Measurements from ENCODE around the gene RENBP. TPM values are rescaled to one million over a fixed set of nuclear protein-coding genes. Genes with fewer than 3 reads are reported as not detected.

RENBP gene
- total RNA-seq, 1 experiment from 2014 or later: 15.5 TPM

GRCh38 chrX:153944800-153945150 is 332 bp upstream of the RENBP start:
- in situ Hi-C loops (cut with HindIII; ENCODE audit: low pct_unique_long_range_greater_than_20kb, low sequenced_read_pairs): no loop called here
- no peak for DNase-seq (ENCODE audit: low read depth)

GRCh38 chrX:153941336-153942252 is 2.8 kb downstream of the RENBP start:
- in situ Hi-C loops (cut with HindIII; ENCODE audit: low pct_unique_long_range_greater_than_20kb, low sequenced_read_pairs): no loop called here
- no peak for DNase-seq (ENCODE audit: low read depth)

GRCh38 chrX:153939573-153939972 is 4.9 kb downstream of the RENBP start:
- in situ Hi-C loops (cut with HindIII; ENCODE audit: low pct_unique_long_range_greater_than_20kb, low sequenced_read_pairs): no loop called here
- DNase-seq (ENCODE audit: low read depth): no peak

GRCh38 chrX:153938226-153938786 is 6.1 kb downstream of the RENBP start:
- in situ Hi-C loops (cut with HindIII; ENCODE audit: low pct_unique_long_range_greater_than_20kb, low sequenced_read_pairs): no loop called here
- no peak for DNase-seq (ENCODE audit: low read depth)

GRCh38 chrX:153937056-153937455 is 7.4 kb downstream of the RENBP start:
- in situ Hi-C loops (cut with HindIII; ENCODE audit: low pct_unique_long_range_greater_than_20kb, low sequenced_read_pairs): no loop called here

GRCh38 chrX:153935326-153935851 is 9.1 kb downstream of the RENBP start:
- no peak for DNase-seq (ENCODE audit: low read depth)
- in situ Hi-C loops (cut with HindIII; ENCODE audit: low pct_unique_long_range_greater_than_20kb, low sequenced_read_pairs): no loop called here

More at GRCh38 chrX:153937056-153937455, 7.4 kb downstream of the RENBP start:
- DNase-seq (ENCODE audit: low read depth): no peak

DNA sequence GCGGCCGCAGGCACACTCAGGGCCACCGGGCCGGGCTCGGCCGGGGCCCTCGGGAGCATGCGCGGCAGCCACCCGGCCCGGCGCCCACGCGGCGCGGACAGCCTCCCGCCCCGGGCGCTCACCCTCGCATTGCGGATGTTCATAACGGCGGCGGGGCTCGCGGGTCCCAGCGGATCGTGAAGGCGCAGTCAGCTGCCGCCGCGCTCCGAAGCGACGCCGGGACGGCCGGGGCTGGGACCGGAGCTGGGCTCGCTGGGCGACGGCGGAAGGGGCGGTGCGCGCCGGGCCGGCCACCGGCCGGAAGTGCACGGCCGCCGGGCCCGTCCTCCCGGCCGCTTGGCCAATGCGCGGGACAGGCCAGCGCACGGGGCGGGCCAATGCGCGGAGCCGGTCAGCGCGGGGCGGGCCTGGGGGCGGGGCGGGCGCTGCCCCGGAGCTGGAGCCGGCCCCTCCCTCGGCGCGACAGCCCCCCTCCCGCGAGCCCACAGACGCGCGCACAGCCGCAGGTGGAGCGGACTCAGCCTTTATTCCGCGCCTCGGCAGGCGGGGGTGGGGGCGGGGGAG is 9.6 kb downstream of the RENBP start, which contains the start of gene NAA10:
Gene NAA10 (minus strand): TSS at position 276 of the 564 bp plus-strand sequence. CDS start 133 bp downstream, at position 143.
- in situ Hi-C loops (cut with HindIII; ENCODE audit: low pct_unique_long_range_greater_than_20kb, low sequenced_read_pairs): no loop called here
- DNase-seq (ENCODE audit: low read depth): peak; percentile 59

DNA sequence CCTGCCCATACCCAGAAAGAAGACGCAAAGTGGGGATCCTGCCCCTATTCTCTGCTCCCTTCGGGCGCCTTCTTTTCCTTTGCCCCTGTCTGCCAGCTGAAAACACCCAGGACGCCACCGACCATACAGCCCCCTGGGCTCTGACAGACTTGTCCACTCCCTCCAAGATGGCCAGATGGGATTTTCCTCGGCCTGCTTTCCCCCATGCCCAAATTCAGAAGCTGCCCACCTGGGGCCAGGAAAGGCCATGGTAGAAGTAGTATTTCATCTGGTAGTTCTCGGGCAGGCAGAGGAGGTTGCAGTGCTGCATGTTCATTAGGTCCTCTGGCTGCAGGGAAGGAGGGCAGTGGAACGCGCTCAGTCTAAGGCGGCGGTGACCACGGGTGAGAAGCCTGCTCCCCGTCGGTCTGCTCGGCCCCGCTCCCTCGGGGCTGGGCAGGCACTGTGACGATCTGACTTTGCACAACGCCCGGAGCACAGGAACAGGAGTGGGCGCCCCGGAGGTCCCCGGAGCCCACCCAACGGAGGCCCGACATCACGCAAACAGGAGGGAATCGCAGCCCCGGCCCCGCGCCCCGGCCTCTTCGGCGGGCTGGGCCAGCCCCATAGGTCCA is 10.2 kb downstream of the RENBP start:
- in situ Hi-C loops (cut with HindIII; ENCODE audit: low pct_unique_long_range_greater_than_20kb, low sequenced_read_pairs): no loop called here
- no peak for DNase-seq (ENCODE audit: low read depth)

- in situ Hi-C loops (cut with HindIII; ENCODE audit: low pct_unique_long_range_greater_than_20kb, low sequenced_read_pairs): no loop called here
- DNase-seq (ENCODE audit: low read depth): no peak
Observed at GRCh38 chrX:153933748-153934147, 10.7 kb downstream of the RENBP start.

DNA sequence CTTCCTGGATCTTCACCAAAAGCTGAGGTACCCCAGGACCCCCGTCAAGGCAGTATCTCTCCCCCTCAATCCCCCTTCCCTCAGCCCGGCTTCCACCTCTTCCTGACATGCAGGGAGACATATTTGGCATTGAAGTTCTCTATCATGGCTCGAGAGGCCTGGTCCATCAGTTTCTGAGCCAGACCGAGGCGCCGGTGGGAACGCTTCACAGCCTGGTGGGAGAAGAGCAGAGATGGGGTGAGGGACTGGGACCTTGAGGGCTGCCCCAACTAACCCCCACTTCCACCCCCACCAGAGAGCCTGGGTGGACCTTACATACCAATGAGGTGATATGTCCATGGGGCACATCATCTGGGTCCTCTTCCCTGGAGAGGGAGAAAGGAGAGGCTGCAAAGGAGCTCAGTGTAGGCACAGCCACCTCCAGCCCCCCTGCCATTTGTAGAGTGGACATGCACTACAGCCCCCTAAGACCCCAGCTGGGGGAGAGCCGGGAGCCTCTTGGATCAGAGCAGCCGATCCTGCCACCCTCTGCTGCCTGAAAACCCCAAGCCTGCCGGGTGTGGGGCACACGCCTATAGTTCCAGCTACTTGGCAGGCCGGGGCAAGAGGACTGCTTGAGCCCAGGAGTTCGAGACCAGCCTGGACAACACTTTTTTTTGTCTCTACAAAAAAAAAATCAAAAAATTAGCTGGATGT is 12.1 kb downstream of the RENBP start:
- in situ Hi-C loops (cut with HindIII; ENCODE audit: low pct_unique_long_range_greater_than_20kb, low sequenced_read_pairs): no loop called here
- no peak for DNase-seq (ENCODE audit: low read depth)

DNA sequence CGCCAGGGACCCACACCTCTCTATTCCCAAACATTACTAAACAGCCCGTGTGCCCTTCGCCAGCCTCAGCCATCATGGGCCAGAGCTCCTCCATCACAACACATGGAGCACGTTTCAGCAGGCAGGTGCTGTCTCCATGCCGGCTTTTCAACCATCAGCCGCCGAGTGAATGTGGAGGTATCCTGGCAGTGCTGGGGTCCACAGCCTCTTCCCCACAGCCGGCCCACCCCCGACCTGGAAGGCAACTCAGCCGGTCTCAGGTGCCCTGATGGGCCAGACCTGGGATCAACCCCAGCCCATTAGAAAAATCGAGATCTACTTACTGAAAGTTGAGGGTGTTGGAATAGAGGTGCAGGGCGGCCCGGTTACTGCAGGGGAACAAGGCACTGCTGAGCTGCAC is 12.7 kb downstream of the RENBP start:
- no peak for DNase-seq (ENCODE audit: low read depth)
- in situ Hi-C loops (cut with HindIII; ENCODE audit: low pct_unique_long_range_greater_than_20kb, low sequenced_read_pairs): no loop called here

- in situ Hi-C loops (cut with HindIII; ENCODE audit: low pct_unique_long_range_greater_than_20kb, low sequenced_read_pairs): no loop called here
- no peak for DNase-seq (ENCODE audit: low read depth)
Observed at GRCh38 chrX:153931151-153931550, 13.3 kb downstream of the RENBP start.

DNA sequence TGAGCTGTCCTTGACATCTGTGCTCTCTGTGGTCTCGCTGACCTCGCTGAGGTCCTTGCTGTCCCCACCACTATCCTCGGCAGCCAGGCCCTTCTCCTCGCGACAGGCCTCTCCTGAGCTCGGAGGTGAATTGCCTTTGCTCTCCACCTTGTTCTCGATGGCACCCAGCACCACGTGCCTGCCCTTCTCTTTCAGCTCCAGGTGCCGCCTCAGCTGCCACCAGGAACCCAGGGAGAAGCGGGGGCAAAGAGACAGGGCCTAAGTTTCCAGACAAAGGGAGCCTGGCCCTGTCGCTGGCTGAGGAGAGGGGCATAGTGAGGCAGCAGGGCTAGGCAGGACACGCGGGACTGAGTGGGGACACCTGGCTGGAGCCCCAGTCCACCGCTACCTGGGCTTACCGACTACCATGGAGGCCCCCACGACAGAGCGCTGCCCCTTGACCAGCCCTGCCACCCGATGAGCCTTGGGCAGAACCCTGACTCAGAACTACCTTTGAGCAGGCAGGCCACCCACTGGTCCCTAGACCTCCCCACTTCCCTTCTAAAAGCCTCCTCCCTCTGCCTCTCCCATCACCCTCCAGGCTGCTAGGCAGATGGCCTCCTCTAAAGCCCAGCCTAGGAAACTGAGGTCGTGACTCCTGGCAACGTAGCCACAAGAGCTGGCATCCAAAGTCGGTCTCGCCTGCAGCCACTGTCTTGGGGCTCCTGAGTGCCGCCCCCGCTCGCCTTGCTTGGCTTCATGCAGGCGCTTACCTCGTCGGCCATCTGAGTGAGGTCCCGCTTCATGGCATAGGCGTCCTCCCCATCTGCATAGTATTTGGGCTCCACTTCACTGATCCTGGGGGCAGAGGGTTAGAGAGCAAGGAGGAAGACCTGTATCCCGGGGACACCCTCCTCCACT is 14.2 kb downstream of the RENBP start:
- in situ Hi-C loops (cut with HindIII; ENCODE audit: low pct_unique_long_range_greater_than_20kb, low sequenced_read_pairs): no loop called here
- DNase-seq (ENCODE audit: low read depth): no peak

DNA sequence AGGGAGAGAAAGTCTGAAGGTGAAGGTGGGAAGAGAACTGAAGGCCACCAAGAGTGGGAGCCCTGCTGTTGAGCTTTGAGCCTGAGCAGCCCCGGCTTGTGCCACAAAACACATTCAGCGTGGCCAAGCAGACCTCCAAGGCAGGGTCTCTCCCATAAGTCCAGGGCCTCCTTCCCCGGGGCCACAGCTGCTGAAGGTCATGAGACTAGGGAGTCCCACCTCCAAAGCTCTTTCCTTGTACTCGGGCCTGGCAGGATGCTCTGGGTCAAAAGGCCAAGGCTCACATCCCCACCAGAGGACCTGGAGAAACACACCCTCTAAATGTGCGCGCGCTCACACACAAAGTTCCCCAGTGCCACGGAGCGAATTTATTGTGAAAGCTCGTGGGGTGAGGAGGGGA is 14.9 kb downstream of the RENBP start:
- no peak for DNase-seq (ENCODE audit: low read depth)
- in situ Hi-C loops (cut with HindIII; ENCODE audit: low pct_unique_long_range_greater_than_20kb, low sequenced_read_pairs): no loop called here

GRCh38 chrX:153928846-153929245 is 15.6 kb downstream of the RENBP start:
- in situ Hi-C loops (cut with HindIII; ENCODE audit: low pct_unique_long_range_greater_than_20kb, low sequenced_read_pairs): no loop called here
- no peak for DNase-seq (ENCODE audit: low read depth)

DNA sequence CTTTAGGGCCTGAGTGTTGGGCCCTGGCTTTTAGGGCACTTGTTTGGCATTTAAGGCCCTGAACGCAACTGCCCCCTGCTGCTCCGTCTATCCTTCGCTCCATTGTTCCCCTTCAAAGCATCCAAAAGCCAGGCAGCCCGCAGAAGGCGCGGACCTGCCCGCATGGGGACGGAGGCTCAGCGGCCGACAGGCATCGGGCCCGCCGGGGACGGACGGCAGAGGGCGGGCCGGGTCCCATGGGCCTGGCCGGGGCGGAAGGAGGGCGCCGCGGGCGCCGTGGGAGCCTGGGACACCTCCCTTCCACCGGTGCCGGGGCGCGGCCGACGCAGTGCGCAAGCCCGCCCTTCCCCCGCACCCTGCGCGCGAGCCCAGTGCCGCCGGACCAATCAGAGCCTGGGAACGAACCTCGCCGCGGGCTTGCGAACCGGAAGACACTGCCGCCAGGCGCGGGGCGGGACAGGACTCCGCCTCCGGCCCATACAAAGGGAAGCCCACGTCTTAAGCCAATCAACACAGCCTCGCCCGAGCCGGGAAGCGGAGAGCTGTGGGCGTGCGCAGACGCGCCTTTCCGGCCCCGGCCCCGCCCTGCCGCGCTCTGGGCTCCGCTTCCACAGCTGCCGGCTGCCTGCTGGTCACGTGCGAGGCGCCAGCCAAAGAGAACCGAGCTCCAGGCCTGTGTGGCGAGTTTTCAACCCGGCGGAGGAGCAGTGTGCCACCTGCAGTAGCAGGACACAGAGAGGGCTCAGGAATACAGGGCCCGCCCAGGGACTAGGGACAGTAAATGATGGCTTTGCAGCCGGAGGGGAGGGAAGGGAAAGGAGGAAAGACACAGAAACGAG is 16.3 kb downstream of the RENBP start:
- DNase-seq (ENCODE audit: low read depth): peak; percentile 98
- in situ Hi-C loops (cut with HindIII; ENCODE audit: low pct_unique_long_range_greater_than_20kb, low sequenced_read_pairs): no loop called here

DNA sequence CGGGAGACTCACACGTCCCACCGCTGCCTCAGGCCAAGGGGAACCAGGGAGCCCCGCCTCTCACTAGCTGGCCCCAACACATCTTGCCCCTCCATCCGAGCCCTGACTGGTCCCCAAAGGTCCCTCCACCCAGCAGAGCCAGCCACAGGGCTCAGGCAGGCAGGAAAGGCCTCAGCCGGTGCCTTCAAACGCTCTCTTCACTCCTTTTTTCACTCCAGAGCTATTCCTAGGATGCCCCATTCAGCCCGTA is 16.8 kb downstream of the RENBP start:
- DNase-seq (ENCODE audit: low read depth): no peak
- in situ Hi-C loops (cut with HindIII; ENCODE audit: low pct_unique_long_range_greater_than_20kb, low sequenced_read_pairs): no loop called here
